ENCODE results near the gene POLE2. TPM values are rescaled to one million over a fixed set of nuclear protein-coding genes. Genes with fewer than 3 reads are reported as not detected.

POLE2 gene
- total RNA-seq, 1 experiment from 2014 or later = 24.5 TPM

- no peak for TF ChIP-seq SP1 (IDR thresholded peaks at IDR 0.05; ENCODE audit: low read depth)
- TF ChIP-seq POLR2AphosphoS5 (IDR thresholded peaks at IDR 0.05; ENCODE audit: low read depth, low read length) = no peak
- TF ChIP-seq YY1 (IDR thresholded peaks at IDR 0.05; ENCODE audit: extremely low read depth, insufficient replicate concordance, low read depth, low read length) = no peak
- TF ChIP-seq FOSL1 (IDR thresholded peaks at IDR 0.05; ENCODE audit: low read depth) = no peak
- TF ChIP-seq REST (IDR thresholded peaks at IDR 0.05; ENCODE audit: low read depth) = no peak
- no peak for TF ChIP-seq ATF3 (IDR thresholded peaks at IDR 0.05)
- no peak for TF ChIP-seq EZH2phosphoT487 (IDR thresholded peaks at IDR 0.05; ENCODE audit: borderline replicate concordance)
- TF ChIP-seq SIN3A (IDR thresholded peaks at IDR 0.05; ENCODE audit: low read depth) = no peak
- TF ChIP-seq ZNF274 (IDR thresholded peaks at IDR 0.05; ENCODE audit: low read depth, low read length) = no peak
- TF ChIP-seq CBX3 (IDR thresholded peaks at IDR 0.05; ENCODE audit: low read depth) = no peak
- no peak for TF ChIP-seq EGR1 (IDR thresholded peaks at IDR 0.05; ENCODE audit: low read depth)
- no peak for TF ChIP-seq ZFX (IDR thresholded peaks at IDR 0.05)
- no peak for TF ChIP-seq EZH2 (IDR thresholded peaks at IDR 0.05)
- no peak for TF ChIP-seq RAD21 (IDR thresholded peaks at IDR 0.05; ENCODE audit: low read depth)
- no peak for TF ChIP-seq SRF (IDR thresholded peaks at IDR 0.05; ENCODE audit: low read depth)
- no peak for TF ChIP-seq TCF7L2 (IDR thresholded peaks at IDR 0.05; ENCODE audit: borderline replicate concordance, extremely low read depth, insufficient read depth, insufficient read length)
- TF ChIP-seq CEBPB (IDR thresholded peaks at IDR 0.05; ENCODE audit: low read depth) = no peak
- TF ChIP-seq POLR2A (IDR thresholded peaks at IDR 0.05; ENCODE audit: borderline replicate concordance, extremely low read depth, insufficient read depth, insufficient read length) = no peak
- no peak for DNase-seq (ENCODE audit: low read depth, low spot score)
- peaks cover 6 to 15% of the 10 kb centered on the region in 2 experiments for H3K4me1 ChIP-seq (ENCODE audit: control insufficient read depth in 1 of 2, insufficient read depth in 2 of 2, low read length in 2 of 2)
- H3K79me2 ChIP-seq (ENCODE audit: insufficient read depth, low read length) = peaks cover 74% of the 10 kb centered on the region
- RAD21 ChIA-PET (ENCODE audit: low non-redundant PET in 1 of 2, low total read pairs in 2 of 2, uncharacterized antibody in 2 of 2, unreplicated experiment in 2 of 2) = no interaction called here
- no peak overlapping the region for H3K27ac ChIP-seq (ENCODE audit: low read depth, low read length)
- H3K27me3 ChIP-seq (ENCODE audit: insufficient read depth, low read length) = no peaks in the 10 kb centered on the region
- H3K4me3 ChIP-seq (replicated peaks in 1 of 2; ENCODE audit: low read depth in 1 of 2, low read length in 2 of 2) = no peak overlapping the region
- POLR2A ChIA-PET = no interaction called here
- no peak overlapping the region for H3K4me2 ChIP-seq (ENCODE audit: low read length)
- no peaks in the 10 kb centered on the region for H3K9me2 ChIP-seq (ENCODE audit: insufficient read depth)
- H3K36me3 ChIP-seq (ENCODE audit: control insufficient read depth in 1 of 2, insufficient read depth in 2 of 2, low read length in 2 of 2) = peaks cover 3 to 19% of the 10 kb centered on the region in 2 experiments; a peak in 1 of 4 replicates
- H2AFZ ChIP-seq (ENCODE audit: low read depth, low read length, poor library complexity, severe bottlenecking) = no peak overlapping the region
- CTCF ChIA-PET = no interaction called here
- no TSS peak for BruUV-seq (replicated peaks)
- intact Hi-C loops (cut with micrococcal nuclease) = no loop called here
- no peaks in the 10 kb centered on the region; the same call in 1 of the 2 replicates for H4K20me1 ChIP-seq (ENCODE audit: insufficient read depth)
- ATAC-seq = no peak
- H3K9ac ChIP-seq (ENCODE audit: low read length) = no peak overlapping the region
- no peaks in the 10 kb centered on the region for H3K9me3 ChIP-seq (ENCODE audit: control insufficient read depth in 1 of 2, insufficient read depth in 1 of 2, low read depth in 1 of 2, low read length in 2 of 2)
Observed at GRCh38 chr14:49637534-49638078, 50.4 kb downstream of the POLE2 start.
